ENCODE results near the gene KDELR1. TPM values are rescaled to one million over a fixed set of nuclear protein-coding genes. Genes with fewer than 3 reads are reported as not detected.
A peak's percentile ranks its signal among the peaks of the same experiment; 100 is the strongest.

KDELR1 gene
- total RNA-seq, 1 donor from 2014 or later, result 137 TPM

- H3K9me3 ChIP-seq, result no peaks in the 10 kb centered on the region
- no peak overlapping the region for H3K4me3 ChIP-seq
- no peak overlapping the region for H3K27ac ChIP-seq
- TF ChIP-seq, protein P1, sequence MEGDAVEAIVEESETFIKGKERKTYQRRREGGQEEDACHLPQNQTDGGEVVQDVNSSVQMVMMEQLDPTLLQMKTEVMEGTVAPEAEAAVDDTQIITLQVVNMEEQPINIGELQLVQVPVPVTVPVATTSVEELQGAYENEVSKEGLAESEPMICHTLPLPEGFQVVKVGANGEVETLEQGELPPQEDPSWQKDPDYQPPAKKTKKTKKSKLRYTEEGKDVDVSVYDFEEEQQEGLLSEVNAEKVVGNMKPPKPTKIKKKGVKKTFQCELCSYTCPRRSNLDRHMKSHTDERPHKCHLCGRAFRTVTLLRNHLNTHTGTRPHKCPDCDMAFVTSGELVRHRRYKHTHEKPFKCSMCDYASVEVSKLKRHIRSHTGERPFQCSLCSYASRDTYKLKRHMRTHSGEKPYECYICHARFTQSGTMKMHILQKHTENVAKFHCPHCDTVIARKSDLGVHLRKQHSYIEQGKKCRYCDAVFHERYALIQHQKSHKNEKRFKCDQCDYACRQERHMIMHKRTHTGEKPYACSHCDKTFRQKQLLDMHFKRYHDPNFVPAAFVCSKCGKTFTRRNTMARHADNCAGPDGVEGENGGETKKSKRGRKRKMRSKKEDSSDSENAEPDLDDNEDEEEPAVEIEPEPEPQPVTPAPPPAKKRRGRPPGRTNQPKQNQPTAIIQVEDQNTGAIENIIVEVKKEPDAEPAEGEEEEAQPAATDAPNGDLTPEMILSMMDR (IDR thresholded peaks at IDR 0.05), result no peak
- no peaks in the 10 kb centered on the region for H3K4me1 ChIP-seq
- H3K27me3 ChIP-seq (ENCODE audit: low read depth), result no peaks in the 10 kb centered on the region
- H3K36me3 ChIP-seq, result no peaks in the 10 kb centered on the region
- intact Hi-C loops (cut with DNase I), result no loop called here
- ATAC-seq, result no peak
- no peak for DNase-seq
Measured at GRCh38 chr19:48353677-48354076, 37.7 kb downstream of the KDELR1 start.

DNA sequence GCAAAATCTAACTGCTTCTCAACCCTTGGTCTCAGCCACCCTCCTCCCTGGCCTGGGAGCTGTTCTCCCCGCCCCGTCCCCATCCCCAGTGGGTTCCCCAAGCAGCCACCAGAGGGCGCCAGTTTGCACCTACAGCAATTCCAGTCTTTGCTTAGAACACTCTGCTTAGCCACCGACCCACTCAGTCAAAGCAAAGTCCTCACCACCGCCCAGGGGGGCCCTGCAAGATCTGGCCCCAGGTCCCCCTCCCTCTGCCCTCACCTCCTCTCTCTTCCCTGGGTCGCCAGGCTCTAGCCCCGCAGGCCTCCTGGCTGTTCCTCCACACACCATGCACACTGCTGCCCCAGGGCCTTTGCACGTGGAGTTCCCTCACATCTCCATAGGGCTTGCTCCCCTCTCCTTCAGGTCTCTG lies 40.0 kb downstream of the KDELR1 start:
- TF ChIP-seq, protein P1 (IDR thresholded peaks at IDR 0.05), result peak; percentile 86
- Histone ChIP-seq H3K4me3 (no peak overlapping the region), H3K27me3 (ENCODE audit: low read depth) (no peaks in the 10 kb centered on the region), H3K27ac (no peak overlapping the region), H3K4me1 (no peaks in the 10 kb centered on the region), H3K36me3 (no peaks in the 10 kb centered on the region), H3K9me3 (no peaks in the 10 kb centered on the region)
- intact Hi-C loops (cut with DNase I), result no loop called here
- DNase-seq, result peak; percentile 84
- ATAC-seq, result peak; percentile 87

- Histone ChIP-seq H3K27me3 (ENCODE audit: low read depth) (no peaks in the 10 kb centered on the region), H3K4me1 (no peaks in the 10 kb centered on the region), H3K4me3 (no peak overlapping the region), H3K36me3 (no peaks in the 10 kb centered on the region), H3K9me3 (no peaks in the 10 kb centered on the region), H3K27ac (no peak overlapping the region)
- TF ChIP-seq, protein P1 (IDR thresholded peaks at IDR 0.05), result no peak
- intact Hi-C loops (cut with DNase I), result no loop called here
- ATAC-seq (no peak), DNase-seq (no peak)
Measured at GRCh38 chr19:48350856-48351255, 40.5 kb downstream of the KDELR1 start.

- TF ChIP-seq, protein P1 (IDR thresholded peaks at IDR 0.05), result no peak
- DNase-seq (no peak), ATAC-seq (no peak)
- no peaks in the 10 kb centered on the region for H3K4me1 ChIP-seq
- no peaks in the 10 kb centered on the region for H3K9me3 ChIP-seq
- no peak overlapping the region for H3K4me3 ChIP-seq
- H3K27me3 ChIP-seq (ENCODE audit: low read depth), result no peaks in the 10 kb centered on the region
- intact Hi-C loops (cut with DNase I), result no loop called here
- no peaks in the 10 kb centered on the region for H3K36me3 ChIP-seq
- no peak overlapping the region for H3K27ac ChIP-seq
Measured at GRCh38 chr19:48348737-48349136, 42.6 kb downstream of the KDELR1 start.

DNA sequence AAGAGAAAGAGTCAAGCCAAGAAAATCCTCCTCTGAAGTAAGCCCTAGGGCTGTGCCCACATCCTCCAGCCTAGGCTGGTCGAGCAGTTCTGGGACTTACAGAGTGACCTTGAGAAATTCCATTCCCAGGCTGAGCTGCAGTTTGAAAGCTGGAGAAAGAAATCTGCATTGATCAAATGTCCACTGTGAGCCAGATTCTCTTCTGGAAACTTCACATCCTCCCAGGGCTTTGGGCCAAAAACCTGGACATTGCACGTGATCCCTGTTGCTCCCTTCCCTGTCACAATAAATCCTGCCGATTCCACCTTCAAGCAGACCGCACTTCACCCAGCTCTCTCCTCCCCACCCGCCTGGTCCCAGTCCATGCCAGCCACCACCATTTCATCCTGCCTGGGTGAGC lies 43.3 kb downstream of the KDELR1 start:
- no peak overlapping the region for H3K27ac ChIP-seq
- TF ChIP-seq, protein P1 (IDR thresholded peaks at IDR 0.05), result no peak
- no peaks in the 10 kb centered on the region for H3K27me3 ChIP-seq (ENCODE audit: low read depth)
- H3K4me1 ChIP-seq, result no peaks in the 10 kb centered on the region
- H3K4me3 ChIP-seq, result no peak overlapping the region
- no peaks in the 10 kb centered on the region for H3K9me3 ChIP-seq
- intact Hi-C loops (cut with DNase I), result no loop called here
- H3K36me3 ChIP-seq, result no peaks in the 10 kb centered on the region
- DNase-seq, result no peak
- ATAC-seq, result no peak

- no peaks in the 10 kb centered on the region for H3K4me1 ChIP-seq
- no peak overlapping the region for H3K27ac ChIP-seq
- no peak overlapping the region for H3K4me3 ChIP-seq
- H3K9me3 ChIP-seq, result no peaks in the 10 kb centered on the region
- intact Hi-C loops (cut with DNase I), result no loop called here
- no peaks in the 10 kb centered on the region for H3K36me3 ChIP-seq
- ATAC-seq (no peak), DNase-seq (no peak)
- H3K27me3 ChIP-seq (ENCODE audit: low read depth), result no peaks in the 10 kb centered on the region
- TF ChIP-seq, protein P1 (IDR thresholded peaks at IDR 0.05), result no peak
Measured at GRCh38 chr19:48346191-48346590, 45.2 kb downstream of the KDELR1 start.
